Esophagus (tissue), 2 donors: ENCODE measurements around the gene KCNH8. TPM values are rescaled to one million over a fixed set of nuclear protein-coding genes. Genes with fewer than 3 reads are reported as not detected.

Source experiments
- H3K27ac ChIP-seq, 2 donors: one replicate each; pipeline ENCODE4 v1.5.1; 2013; ENCODE audit warnings: low read depth in 2 of 2, mild to moderate bottlenecking in 2 of 2, inconsistent platforms in 1 of 2, low read length in 1 of 2, moderate library complexity in 1 of 2
- H3K27me3 ChIP-seq, 2 donors: one replicate each; pipeline ENCODE4 v1.6.1; 2013; ENCODE audit warnings: low read length in 2 of 2, control low read depth in 1 of 2, mild to moderate bottlenecking in 1 of 2; ENCODE audit not compliant: insufficient read depth in 2 of 2, control insufficient read depth in 1 of 2
- H3K36me3 ChIP-seq, 2 donors: one replicate each; pipeline ENCODE4 v1.6.1; 2013; ENCODE audit warnings: low read length in 1 of 2; ENCODE audit not compliant: control insufficient read depth in 2 of 2, insufficient read depth in 2 of 2
- H3K4me1 ChIP-seq, 2 donors: one replicate each; pipeline ENCODE4 v1.6.1; 2013; ENCODE audit warnings: low read length in 1 of 2; ENCODE audit not compliant: control insufficient read depth in 2 of 2, insufficient read depth in 2 of 2
- H3K4me3 ChIP-seq, 2 donors: one replicate each; pipeline ENCODE4 v1.5.1; 2013; ENCODE audit warnings: low read length in 2 of 2, mild to moderate bottlenecking in 2 of 2, low read depth in 1 of 2, moderate library complexity in 1 of 2
- H3K9me3 ChIP-seq, 2 donors: one replicate each; pipeline ENCODE4 v1.6.1; 2013; ENCODE audit warnings: mild to moderate bottlenecking in 2 of 2, low read depth in 1 of 2, low read length in 1 of 2, moderate library complexity in 1 of 2; ENCODE audit not compliant: control insufficient read depth in 2 of 2, insufficient read depth in 1 of 2
- WGBS, 2 donors: extraction: QIAGEN DNeasy Blood & Tissue Kit; methylation state at CpG; one replicate each; pipeline ENCODE4 v1.1.7; 2013; 5-methylcytosine and 5-hydroxymethylcytosine counted together
- polyA plus RNA-seq, 2 donors: library from polyadenylated mRNA; stranded (reverse); fragments of 200-250 nt; gene quantifications; one replicate each; pipeline ENCODE4 v1.2.3, GENCODE V29; 2013
- donor health status: healthy with polysubstance abuse.
- donor health status: Bipolar disorder and iron deficiency.

Gene KCNH8
- polyA plus RNA-seq, 2 donors = 0.05 to 0.06 TPM

DNA sequence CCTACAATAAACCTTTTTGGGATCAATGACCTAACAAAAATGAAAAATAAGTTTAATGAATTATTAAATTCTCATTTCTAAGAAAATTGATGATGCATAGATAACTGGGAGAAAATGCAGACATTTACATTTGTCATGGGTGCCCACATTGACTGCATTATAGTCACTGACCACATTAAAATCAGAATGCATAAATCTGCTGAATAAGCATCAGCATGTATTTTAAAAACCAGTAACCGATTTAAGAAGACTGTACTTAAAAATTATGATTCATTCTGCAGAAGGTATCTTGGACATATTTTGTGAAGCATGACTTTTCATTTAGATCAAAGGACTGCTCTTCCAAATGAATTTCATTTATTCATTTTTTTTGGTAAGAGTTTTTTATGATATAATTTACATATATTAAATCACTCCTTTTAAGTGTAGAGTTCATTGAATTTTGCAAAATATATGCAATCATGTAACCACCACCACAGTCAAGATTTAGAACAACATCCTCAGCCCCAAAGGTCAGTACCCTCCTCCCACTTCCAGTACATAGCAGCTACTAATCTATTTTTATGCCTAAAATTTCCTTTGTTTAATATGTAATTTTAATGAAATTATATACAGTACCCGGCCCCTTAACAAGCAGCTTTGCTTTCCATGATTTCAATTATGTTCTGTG is 11.8 kb downstream of the KCNH8 start:
- H3K9me3 ChIP-seq = no peaks in the 10 kb centered on the region
- H3K27ac ChIP-seq = no peak overlapping the region
- H3K4me1 ChIP-seq = no peaks in the 10 kb centered on the region
- H3K4me3 ChIP-seq = no peak overlapping the region
- no peaks in the 10 kb centered on the region for H3K36me3 ChIP-seq
- H3K27me3 ChIP-seq = no peaks in the 10 kb centered on the region
- WGBS, 2 donors = 80% methylated on average over 2 of the region's 2 CpGs

- WGBS, 2 donors = 69 to 73% methylated on average over 2 of the region's 2 CpGs
- no peaks in the 10 kb centered on the region for H3K27me3 ChIP-seq
- no peaks in the 10 kb centered on the region for H3K36me3 ChIP-seq
Measured at GRCh38 chr3:19165654-19166053, 17.3 kb downstream of the KCNH8 start.

DNA sequence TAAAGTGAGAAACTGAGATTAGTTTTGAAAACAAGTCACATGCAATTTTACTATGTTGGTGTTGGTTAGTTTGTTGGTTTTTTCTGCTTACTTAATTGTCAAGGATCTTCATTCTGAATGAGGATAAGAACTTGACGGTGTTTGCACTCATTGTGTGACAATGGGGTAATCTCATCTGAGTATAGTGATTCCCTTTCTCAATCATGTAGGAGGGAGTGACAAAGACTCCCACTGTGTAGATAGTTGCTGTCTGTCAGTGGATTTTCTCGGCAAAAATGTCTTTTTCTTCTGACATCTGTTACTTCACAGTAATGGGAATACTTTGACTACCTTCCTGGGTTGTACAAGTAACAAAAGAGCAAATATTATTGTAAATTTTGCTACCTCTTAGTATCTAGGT is 23.5 kb downstream of the KCNH8 start:
- WGBS, 2 donors = 67 to 68% methylated on average over 2 of the region's 2 CpGs
- Histone ChIP-seq H3K36me3 (no peaks in the 10 kb centered on the region), H3K27ac (no peak overlapping the region), H3K4me1 (no peaks in the 10 kb centered on the region), H3K9me3 (no peaks in the 10 kb centered on the region), H3K4me3 (no peak overlapping the region), H3K27me3 (no peaks in the 10 kb centered on the region)

More at GRCh38 chr3:19165654-19166053, 17.3 kb downstream of the KCNH8 start:
- no peaks in the 10 kb centered on the region for H3K9me3 ChIP-seq
- H3K4me1 ChIP-seq = no peaks in the 10 kb centered on the region
- H3K27ac ChIP-seq = no peak overlapping the region
- no peak overlapping the region for H3K4me3 ChIP-seq

GRCh38 chr3:19173945-19174344 is 25.6 kb downstream of the KCNH8 start:
- Histone ChIP-seq H3K27ac (no peak overlapping the region), H3K36me3 (no peaks in the 10 kb centered on the region), H3K27me3 (no peaks in the 10 kb centered on the region), H3K9me3 (no peaks in the 10 kb centered on the region), H3K4me1 (no peaks in the 10 kb centered on the region), H3K4me3 (no peak overlapping the region)
- 25 to 54% methylated on average over 1 of the region's 1 CpG for WGBS, 2 donors

DNA sequence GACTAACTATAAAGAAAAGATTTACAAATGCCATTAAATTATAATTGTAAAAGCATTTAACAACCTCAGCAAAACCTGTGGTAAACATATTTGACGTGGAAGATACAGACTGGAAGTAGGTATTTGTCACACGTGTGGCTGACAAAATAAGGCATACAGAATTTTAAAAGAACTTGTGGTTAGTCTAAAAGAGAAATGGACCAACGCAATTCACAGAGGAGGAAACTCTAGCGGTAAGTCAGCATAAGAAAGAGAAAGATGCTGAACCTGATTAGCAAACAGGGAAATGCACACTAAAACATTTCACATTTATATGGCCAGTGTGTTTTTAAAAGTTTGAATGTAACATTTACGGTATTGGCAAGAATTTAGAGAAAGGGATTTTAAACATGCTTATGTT is 35.3 kb downstream of the KCNH8 start:
- H3K27ac ChIP-seq = no peak overlapping the region
- WGBS, 2 donors = 53 to 56% methylated on average over 5 of the region's 5 CpGs
- H3K4me1 ChIP-seq = no peaks in the 10 kb centered on the region
- no peak overlapping the region for H3K4me3 ChIP-seq
- no peaks in the 10 kb centered on the region for H3K36me3 ChIP-seq
- no peaks in the 10 kb centered on the region for H3K27me3 ChIP-seq
- no peaks in the 10 kb centered on the region for H3K9me3 ChIP-seq

DNA sequence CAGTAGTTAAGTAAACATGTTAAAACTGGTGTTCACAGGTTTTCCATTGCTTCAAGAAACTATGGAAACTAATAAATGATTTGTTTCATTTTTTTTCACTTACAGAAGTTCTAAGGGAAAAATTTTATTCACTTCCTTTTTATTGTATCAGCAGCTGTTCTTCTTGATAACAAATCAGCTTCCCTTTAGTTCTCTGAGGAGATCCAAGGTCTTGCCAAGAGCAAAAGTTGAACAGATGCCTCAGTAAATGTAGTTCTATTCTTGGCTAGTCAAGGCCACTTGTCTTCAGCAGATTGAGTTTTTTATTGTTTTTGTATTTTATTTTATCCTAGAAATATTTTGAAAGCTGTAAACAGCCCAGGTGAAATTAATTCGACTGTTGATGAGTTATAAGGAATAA is 41.8 kb downstream of the KCNH8 start:
- no peaks in the 10 kb centered on the region for H3K4me1 ChIP-seq
- H3K9me3 ChIP-seq = no peaks in the 10 kb centered on the region
- H3K4me3 ChIP-seq = no peak overlapping the region
- no peaks in the 10 kb centered on the region for H3K27me3 ChIP-seq
- no peaks in the 10 kb centered on the region for H3K36me3 ChIP-seq
- 63 to 64% methylated on average over 1 of the region's 1 CpG for WGBS, 2 donors
- no peak overlapping the region for H3K27ac ChIP-seq

DNA sequence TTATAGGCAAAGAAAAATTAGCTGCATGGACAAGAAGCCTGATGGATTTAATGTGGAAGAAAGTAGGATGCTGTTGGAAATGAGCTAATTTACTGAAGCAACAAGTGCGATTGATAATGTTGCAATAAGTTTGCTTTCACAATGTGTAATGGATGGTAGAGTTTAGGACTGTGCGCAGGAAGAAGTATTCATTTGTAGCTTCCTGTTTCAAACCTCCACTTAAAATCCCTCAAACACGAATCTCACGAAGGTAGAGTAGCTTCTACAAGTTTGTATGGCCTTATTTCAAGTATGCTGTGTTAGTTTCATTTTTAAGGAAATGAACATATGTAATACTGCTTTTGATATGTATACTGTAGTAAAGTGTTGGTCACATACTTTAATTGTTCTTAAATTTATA is 42.3 kb downstream of the KCNH8 start:
- H3K9me3 ChIP-seq = no peaks in the 10 kb centered on the region
- H3K4me1 ChIP-seq = no peaks in the 10 kb centered on the region
- no peak overlapping the region for H3K27ac ChIP-seq
- H3K27me3 ChIP-seq = no peaks in the 10 kb centered on the region
- 70 to 78% methylated on average over 4 of the region's 4 CpGs for WGBS, 2 donors
- H3K4me3 ChIP-seq = no peak overlapping the region
- no peaks in the 10 kb centered on the region for H3K36me3 ChIP-seq

GRCh38 chr3:19199131-19199530 is 50.8 kb downstream of the KCNH8 start:
- WGBS, 2 donors = 78 to 81% methylated on average over 2 of the region's 2 CpGs
- H3K36me3 ChIP-seq = no peaks in the 10 kb centered on the region
- no peak overlapping the region for H3K27ac ChIP-seq
- no peaks in the 10 kb centered on the region for H3K27me3 ChIP-seq
- H3K9me3 ChIP-seq = no peaks in the 10 kb centered on the region
- no peaks in the 10 kb centered on the region for H3K4me1 ChIP-seq
- H3K4me3 ChIP-seq = no peak overlapping the region

DNA sequence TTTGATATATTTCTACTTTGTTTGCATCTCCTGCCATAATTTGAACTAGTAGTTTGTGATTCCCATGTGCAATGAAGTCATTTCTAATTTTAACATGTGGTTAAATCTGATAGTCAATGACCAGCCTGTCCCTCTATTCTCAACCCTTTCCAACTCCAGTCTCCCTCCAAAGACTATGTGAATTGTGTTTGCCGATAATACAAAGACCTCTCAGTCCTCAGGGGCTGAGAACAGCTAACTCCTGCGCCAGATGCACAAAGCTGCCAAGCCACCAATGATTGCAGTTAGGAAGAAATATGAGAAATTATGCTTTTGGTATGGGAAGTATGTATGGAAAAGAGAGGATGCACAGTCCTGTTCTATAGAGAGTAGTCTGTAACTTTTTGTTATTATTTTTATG is 54.0 kb downstream of the KCNH8 start:
- Histone ChIP-seq H3K9me3 (no peaks in the 10 kb centered on the region), H3K27me3 (no peaks in the 10 kb centered on the region), H3K36me3 (no peaks in the 10 kb centered on the region), H3K27ac (no peak overlapping the region), H3K4me3 (no peak overlapping the region), H3K4me1 (no peaks in the 10 kb centered on the region)
- WGBS, 2 donors = 79 to 80% methylated on average over 2 of the region's 2 CpGs

- H3K36me3 ChIP-seq = no peaks in the 10 kb centered on the region
- 87 to 90% methylated on average over 3 of the region's 3 CpGs for WGBS, 2 donors
- no peak overlapping the region for H3K27ac ChIP-seq
- H3K4me1 ChIP-seq = no peaks in the 10 kb centered on the region
- no peaks in the 10 kb centered on the region for H3K27me3 ChIP-seq
- no peaks in the 10 kb centered on the region for H3K9me3 ChIP-seq
- no peak overlapping the region for H3K4me3 ChIP-seq
Measured at GRCh38 chr3:19202754-19203153, 54.4 kb downstream of the KCNH8 start.
